SK-N-SH treated with all-trans-retinoic acid at 6 μM for 48 hours (cell line): ENCODE data around the gene SSB.
"Not testable (repeated sequence)": the region's sequence is repeated elsewhere in the genome, so short reads cannot be mapped to it uniquely, and the experiment has no call there.

ENCODE experiments used
- ATAC-seq: fragments of 200-7000 bp; cut with Tn5 transposase; 3 replicates; pipeline ENCODE4 v1.9.1; 2020; ENCODE audit warnings: mild to moderate bottlenecking, moderate library complexity
- ARNTL ChIP-seq: fragments of 450-650 bp; formaldehyde crosslinking; IDR thresholded peaks from 2 replicates; pipeline ENCODE4 v1.5.0; 2020; ENCODE audit warnings: low read depth, mild to moderate bottlenecking, moderate library complexity, borderline replicate concordance
- BACH2 ChIP-seq: fragments of 250-450 bp; sonication (Bioruptor Pico); IDR thresholded peaks from 2 replicates; pipeline ENCODE4 v1.9.0; 2021; ENCODE audit warnings: mild to moderate bottlenecking, borderline replicate concordance
- CSDC2 ChIP-seq: fragments of 250-450 bp; sonication (Bioruptor Pico); IDR thresholded peaks from 2 replicates; pipeline ENCODE4 v1.5.0; 2020; ENCODE audit warnings: mild to moderate bottlenecking, moderate library complexity
- CSRNP3 ChIP-seq: fragments of 250-450 bp; sonication (Bioruptor Pico); IDR thresholded peaks from 2 replicates; pipeline ENCODE4 v1.5.1; 2021; ENCODE audit warnings: mild to moderate bottlenecking, moderate library complexity
- ISL1 ChIP-seq: fragments of 250-450 bp; sonication (Bioruptor Pico); IDR thresholded peaks from 2 replicates; pipeline ENCODE4 v2.1.2; 2022; ENCODE audit warnings: mild to moderate bottlenecking, moderate library complexity
- OSR1 ChIP-seq: fragments of 250-450 bp; sonication (Bioruptor Pico); IDR thresholded peaks from 2 replicates; pipeline ENCODE4 v1.8.0; 2022; ENCODE audit warnings: moderate library complexity, mild to moderate bottlenecking, inconsistent platforms
- PATZ1 ChIP-seq: fragments of 250-450 bp; sonication (Bioruptor Pico); IDR thresholded peaks from 2 replicates; pipeline ENCODE4 v1.8.0; 2020; ENCODE audit warnings: mild to moderate bottlenecking, moderate library complexity, borderline replicate concordance
- POU6F1 ChIP-seq: fragments of 250-450 bp; sonication (Bioruptor Pico); IDR thresholded peaks from 2 replicates; pipeline ENCODE4 v1.8.0; 2021; ENCODE audit warnings: low read depth, mild to moderate bottlenecking, moderate library complexity, borderline replicate concordance
- PPARA ChIP-seq: fragments of 250-450 bp; sonication (Bioruptor Pico); IDR thresholded peaks from 2 replicates; pipeline ENCODE4 v1.5.0; 2020; ENCODE audit warnings: mild to moderate bottlenecking, borderline replicate concordance
- RARB ChIP-seq: fragments of 250-450 bp; sonication (Bioruptor Pico); IDR thresholded peaks from 2 replicates; pipeline ENCODE4 v1.8.0; 2021; ENCODE audit warnings: mild to moderate bottlenecking, moderate library complexity
- SNAI2 ChIP-seq: fragments of 250-450 bp; sonication (Bioruptor Pico); IDR thresholded peaks from 2 replicates; pipeline ENCODE4 v1.5.0; 2020; ENCODE audit warnings: mild to moderate bottlenecking, moderate library complexity
- TCF4 ChIP-seq: fragments of 250-450 bp; sonication (Bioruptor Pico); IDR thresholded peaks from 2 replicates; pipeline ENCODE4 v1.8.0; 2021; ENCODE audit warnings: mild to moderate bottlenecking, moderate library complexity, borderline replicate concordance
- TOX ChIP-seq: fragments of 250-450 bp; sonication (Bioruptor Pico); IDR thresholded peaks from 2 replicates; pipeline ENCODE4 v1.8.0; 2021; ENCODE audit warnings: mild to moderate bottlenecking, moderate library complexity, borderline replicate concordance
- TSHZ2 ChIP-seq: fragments of 250-450 bp; sonication (Bioruptor Pico); IDR thresholded peaks from 2 replicates; pipeline ENCODE4 v1.5.0; 2020; ENCODE audit warnings: mild to moderate bottlenecking, moderate library complexity
- ZC3H10 ChIP-seq: fragments of 250-450 bp; sonication (Bioruptor Pico); IDR thresholded peaks from 2 replicates; pipeline ENCODE4 v1.5.1; 2021; ENCODE audit warnings: mild to moderate bottlenecking, moderate library complexity
- ZFP30 ChIP-seq: fragments of 450-650 bp; formaldehyde crosslinking; IDR thresholded peaks from 2 replicates; pipeline ENCODE4 v1.5.0; 2022; ENCODE audit warnings: mild to moderate bottlenecking, moderate library complexity
- ZNF70 ChIP-seq: fragments of 450-650 bp; formaldehyde crosslinking; IDR thresholded peaks from 2 replicates; pipeline ENCODE4 v1.5.0; 2020; ENCODE audit warnings: mild to moderate bottlenecking, moderate library complexity

Gene SSB

GRCh38 chr2:169818241-169818640 lies 19.6 kb downstream of the SSB start:
- TF ChIP-seq ZFP30 (CRISPR knock-in tag): no peak
- TF ChIP-seq CSDC2: no peak
- TF ChIP-seq ZC3H10: no peak
- no peak for TF ChIP-seq RARB (CRISPR knock-in tag)
- TF ChIP-seq ZNF70 (CRISPR knock-in tag): no peak
- no peak for TF ChIP-seq BACH2 (CRISPR knock-in tag)
- no peak for TF ChIP-seq PATZ1 (CRISPR knock-in tag)
- no peak; the same call in 1 of the 2 replicates for TF ChIP-seq TCF4 (CRISPR knock-in tag)
- no peak for TF ChIP-seq CSRNP3 (CRISPR knock-in tag)
- TF ChIP-seq TOX (CRISPR knock-in tag): no peak
- no peak for TF ChIP-seq SNAI2 (CRISPR knock-in tag)
- TF ChIP-seq TSHZ2 (CRISPR knock-in tag): no peak
- no peak for TF ChIP-seq OSR1 (CRISPR knock-in tag)
- ATAC-seq: no peak

GRCh38 chr2:169819106-169819505 lies 20.4 kb downstream of the SSB start:
- TF ChIP-seq CSDC2 (no peak), CSRNP3 (CRISPR knock-in tag) (no peak), TSHZ2 (CRISPR knock-in tag) (no peak), ARNTL (CRISPR knock-in tag) (no peak), TCF4 (CRISPR knock-in tag) (no peak), ZNF70 (CRISPR knock-in tag) (no peak), PPARA (no peak), BACH2 (CRISPR knock-in tag) (no peak)
- TF ChIP-seq, all 23 proteins: peak for 0
- ATAC-seq: no peak

- not testable (repeated sequence) for ATAC-seq
These were observed 21.4 kb downstream of the SSB start for GRCh38 chr2:169820101-169820500.

- ATAC-seq: no peak
- TF ChIP-seq POU6F1 (no peak), PPARA (no peak), ISL1 (CRISPR knock-in tag) (peak; percentile 48; the same call in 1 of the 2 replicates)
These were observed 23.4 kb downstream of the SSB start for GRCh38 chr2:169822036-169822435.
